IPS DF 4.7 (cell line): Measurements from ENCODE around the gene BEST1.
"Not testable (repeated sequence)": the region's sequence is repeated elsewhere in the genome, so short reads cannot be mapped to it uniquely, and the experiment has no call there.

Source experiments
- DNase-seq: peaks from one replicate; pipeline ENCODE4 v3.0.0-alpha.2; 2013; ENCODE audit warnings: low spot score; ENCODE audit errors: extremely low read depth

Gene BEST1

DNA sequence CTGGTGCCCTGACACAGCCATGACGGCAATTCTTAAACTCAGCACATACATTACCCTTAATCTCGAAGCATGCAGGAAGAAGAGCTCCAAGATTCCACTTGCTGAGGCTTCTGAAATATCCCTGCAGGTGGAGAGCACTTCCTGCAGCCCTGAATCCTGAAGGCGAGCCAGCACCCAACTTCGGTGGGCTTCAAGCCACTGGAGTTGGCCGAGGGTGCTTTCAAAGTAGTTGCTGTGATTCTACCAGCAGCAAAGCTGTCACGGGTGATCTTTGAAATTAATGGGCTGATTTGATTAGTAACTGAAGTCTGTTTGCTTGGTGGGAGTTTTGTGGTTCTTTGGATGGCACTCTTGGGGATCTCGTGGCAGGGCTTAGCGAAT lies 26.3 kb downstream of the BEST1 start:
- DNase-seq, result no peak

- no peak for DNase-seq
Measured at GRCh38 chr11:61976813-61977475, 26.8 kb downstream of the BEST1 start.

- no peak for DNase-seq
Measured at GRCh38 chr11:61978703-61979661, 28.8 kb downstream of the BEST1 start.

- no peak for DNase-seq
Measured at GRCh38 chr11:61980783-61981541, 30.8 kb downstream of the BEST1 start.

DNA sequence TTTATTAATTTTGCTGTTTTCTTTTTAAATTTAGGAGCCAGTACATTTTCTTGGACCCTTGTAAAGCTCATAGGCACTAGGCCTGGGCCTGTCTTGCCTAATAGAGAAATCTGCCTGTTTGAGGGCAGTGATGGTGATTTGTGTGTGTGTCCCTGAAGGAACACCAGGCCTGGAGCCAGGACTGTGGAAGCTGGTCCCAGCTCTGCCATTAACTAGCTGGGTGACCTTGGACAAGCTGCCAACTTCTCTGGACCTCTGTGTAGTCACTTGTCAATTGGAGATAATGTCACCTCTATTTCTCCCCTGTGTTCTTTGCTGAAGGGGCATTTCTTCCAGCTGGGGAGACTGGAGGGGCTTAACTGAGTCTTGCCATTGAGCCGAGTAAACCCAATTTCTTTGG lies 33.3 kb downstream of the BEST1 start:
- no peak for DNase-seq

DNA sequence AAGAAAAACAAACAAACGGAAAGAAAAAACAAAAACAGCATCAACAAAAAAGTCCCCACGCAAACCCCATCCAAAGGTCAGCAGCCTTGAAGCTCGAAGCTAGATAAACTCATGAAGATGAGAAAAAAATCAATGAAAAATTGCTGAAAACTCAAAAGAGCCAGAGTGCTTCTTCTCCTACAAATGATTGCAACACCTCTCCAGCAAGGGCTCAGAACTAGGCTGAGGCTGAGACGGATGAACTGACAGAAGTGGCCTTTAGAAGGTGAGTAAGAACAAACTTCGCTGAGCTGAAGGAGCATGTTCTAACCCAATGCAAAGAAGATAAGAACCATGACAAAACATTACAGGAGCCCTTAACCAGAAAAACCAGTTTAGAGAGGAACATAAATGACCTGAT lies 35.7 kb downstream of the BEST1 start:
- DNase-seq, result no peak

GRCh38 chr11:61994981-61995380 lies 44.8 kb downstream of the BEST1 start:
- no peak for DNase-seq

DNA sequence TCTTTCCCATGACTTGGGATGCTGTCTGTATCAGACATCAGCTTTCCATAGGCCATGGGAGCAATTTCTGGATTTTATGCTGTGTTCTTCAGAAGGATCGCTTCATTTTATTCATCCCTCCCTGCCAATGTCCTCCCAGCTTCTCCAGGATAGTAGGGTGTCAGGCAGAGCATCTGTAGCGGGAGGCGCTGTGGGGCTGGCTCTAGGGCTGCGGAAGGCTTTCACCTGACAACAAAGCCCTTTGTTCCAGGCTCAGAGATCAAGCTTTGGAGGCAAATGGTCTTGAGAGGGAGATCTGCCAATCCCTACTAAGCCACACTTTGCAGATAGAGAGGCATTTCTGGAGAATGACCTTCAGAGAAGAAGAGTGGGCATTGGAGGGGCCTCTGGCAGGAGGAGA lies 46.8 kb downstream of the BEST1 start:
- no peak for DNase-seq

DNA sequence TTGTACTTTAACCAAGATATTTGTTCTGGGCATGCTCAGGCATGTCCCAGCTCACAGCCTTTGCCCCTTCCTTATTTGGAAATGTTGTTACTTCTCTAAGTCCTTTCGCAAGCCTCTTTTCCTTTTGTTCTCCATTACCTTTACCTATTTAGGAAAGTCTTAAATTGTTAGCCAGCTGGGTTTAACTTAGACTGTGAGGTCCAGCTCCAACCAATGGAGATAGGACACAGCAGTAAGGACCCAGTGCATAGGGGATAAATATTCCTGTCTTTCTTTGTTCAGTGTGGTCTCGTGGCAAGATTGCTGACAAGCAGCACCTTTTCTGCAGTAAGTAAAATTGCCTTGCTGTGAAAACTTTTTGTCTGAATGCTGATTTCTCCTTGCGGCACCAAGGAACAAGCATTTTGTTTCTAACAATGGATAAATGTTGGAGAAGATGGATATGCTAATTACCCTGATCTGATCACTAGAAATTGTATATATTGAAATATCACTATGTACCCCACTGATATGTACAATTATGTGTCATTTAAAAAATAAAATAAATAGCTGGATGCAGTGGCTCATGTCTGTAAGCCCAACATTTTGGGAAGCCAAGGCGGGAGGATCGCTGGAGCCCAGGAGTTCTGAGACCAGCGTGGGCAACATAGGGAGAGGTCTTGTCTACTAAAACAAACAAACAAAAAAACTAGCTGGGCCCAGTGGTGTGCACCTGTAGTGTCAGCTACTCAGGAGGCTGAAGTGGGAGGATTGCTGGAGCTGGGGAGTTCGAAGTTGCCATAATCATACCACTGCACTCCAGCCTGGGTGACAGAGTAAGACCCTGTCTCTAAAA lies 49.2 kb downstream of the BEST1 start:
- DNase-seq, result no peak

GRCh38 chr11:62000539-62001446 lies 50.6 kb downstream of the BEST1 start:
- no peak for DNase-seq

- no peak for DNase-seq
Measured at GRCh38 chr11:62001450-62002191, 51.5 kb downstream of the BEST1 start.

DNA sequence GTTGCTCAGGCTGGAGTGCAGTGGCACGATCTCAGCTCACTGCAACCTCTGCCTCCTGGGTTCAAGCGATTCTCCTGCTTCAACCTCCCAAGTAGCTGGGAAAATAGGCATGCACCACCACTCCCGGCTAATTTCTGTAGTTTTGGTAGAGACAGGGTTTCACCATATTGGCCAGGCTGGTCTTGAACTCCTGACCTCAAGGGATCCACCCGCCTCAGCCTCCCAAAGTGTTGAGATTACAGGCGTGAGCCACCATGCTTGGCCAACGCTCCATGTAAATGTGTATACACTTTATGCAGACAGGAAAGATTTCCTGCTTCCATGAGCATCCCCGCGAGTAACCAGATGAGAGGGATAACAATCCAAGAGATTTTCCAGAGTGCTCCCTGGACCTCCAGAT lies 52.1 kb downstream of the BEST1 start:
- not testable (repeated sequence) for DNase-seq

- DNase-seq, result no peak
Measured at GRCh38 chr11:62004473-62004872, 54.3 kb downstream of the BEST1 start.

- DNase-seq, result no peak
Measured at GRCh38 chr11:62008193-62008592, 58.0 kb downstream of the BEST1 start.

GRCh38 chr11:62010935-62011528 lies 60.9 kb downstream of the BEST1 start:
- no peak for DNase-seq

- DNase-seq, result no peak
Measured at GRCh38 chr11:62011881-62012280, 61.7 kb downstream of the BEST1 start.

DNA sequence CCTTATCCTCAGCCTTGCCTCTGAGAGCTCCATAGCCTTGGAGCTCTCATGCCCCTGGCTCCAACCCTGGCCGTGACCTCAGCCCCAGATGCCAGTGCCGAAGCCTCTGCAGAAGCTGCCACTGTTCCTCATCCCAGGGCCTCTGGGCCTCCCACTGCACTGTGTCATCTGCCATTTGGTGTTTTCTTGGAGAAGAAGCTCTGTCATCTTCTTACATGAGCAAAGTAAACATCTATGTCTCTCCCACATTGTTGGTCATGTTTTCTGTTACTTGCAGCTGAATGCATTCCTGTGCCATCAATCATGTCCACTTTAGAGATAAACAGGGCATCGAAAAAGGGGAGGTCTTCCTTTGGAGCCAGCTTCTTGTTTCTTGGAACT lies 62.3 kb downstream of the BEST1 start:
- DNase-seq, result no peak

DNA sequence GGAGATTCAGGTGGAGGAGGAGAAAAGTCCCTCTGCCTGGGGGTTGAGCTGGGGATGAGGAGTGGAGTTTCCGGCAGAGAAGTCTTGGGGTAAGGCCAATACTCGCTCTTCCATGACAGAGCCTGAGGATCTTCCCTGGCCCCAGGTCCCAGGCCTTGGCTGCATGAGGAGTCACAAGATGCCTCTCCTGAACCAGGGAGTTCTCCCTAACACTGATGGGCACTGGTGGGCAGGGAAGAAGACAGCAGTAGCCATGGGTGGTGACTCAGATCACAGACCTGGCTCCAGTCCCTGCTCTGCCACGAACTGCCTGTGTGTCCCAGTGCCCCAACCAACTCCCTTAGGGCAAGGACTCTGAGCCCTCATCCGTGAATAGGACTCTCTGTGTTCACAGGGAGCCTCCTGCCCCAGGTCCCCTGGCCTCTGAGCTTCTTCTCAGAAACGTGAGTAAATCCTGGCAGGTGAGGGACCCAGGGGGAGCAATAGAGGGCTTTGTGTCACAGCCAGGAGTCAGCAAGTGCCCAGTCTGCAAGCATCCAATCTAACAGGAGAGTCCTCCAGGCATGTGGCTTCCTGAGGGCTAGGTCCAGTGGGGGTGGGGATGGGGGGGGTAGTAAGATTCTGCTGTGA lies 62.8 kb downstream of the BEST1 start:
- DNase-seq, result no peak
